Measurements from ENCODE around the gene FAF1. TPM values are rescaled to one million over a fixed set of nuclear protein-coding genes. Genes with fewer than 3 reads are reported as not detected.

Gene FAF1
- total and polyA plus RNA-seq, 2 of the 8 experiments (the other 6 are each of a cell fraction or from before 2014, with no cell fraction given): 10.8 to 65.9 TPM

DNA sequence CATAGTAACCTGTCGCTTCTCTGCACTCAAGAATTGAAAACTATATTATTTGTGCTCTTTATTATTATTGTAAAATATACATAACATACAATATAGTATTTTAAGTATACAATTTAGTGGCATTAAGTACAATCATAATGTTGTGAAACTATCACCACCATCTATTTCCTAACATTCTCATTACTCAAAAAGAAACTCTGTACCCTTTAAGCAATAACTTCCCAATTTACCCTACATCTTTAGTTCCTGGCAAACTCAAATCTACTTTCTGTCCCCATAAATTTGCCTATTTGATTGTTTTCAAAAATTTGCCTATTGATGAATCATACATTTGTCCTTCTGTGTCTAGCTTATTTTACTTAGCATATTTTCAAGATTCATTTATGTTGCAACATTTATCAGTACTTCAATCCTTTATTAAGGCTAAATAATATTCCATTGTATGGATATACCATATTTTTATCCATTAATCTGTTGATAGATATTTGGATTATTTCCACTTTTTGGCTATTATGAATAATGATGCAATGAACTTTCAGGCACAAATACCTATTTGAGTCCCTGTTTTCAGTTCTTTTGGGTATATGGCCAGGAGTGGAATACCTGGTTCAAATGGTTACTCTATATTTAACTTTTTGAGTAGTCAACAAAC lies 437.2 kb downstream of the FAF1 start:
- no peak overlapping the region for H3K56ac ChIP-seq (replicated peaks; ENCODE audit: insufficient read length, low read depth, low read length)
- H2BK20ac ChIP-seq (ENCODE audit: low read length): no peak overlapping the region
- no peak overlapping the region for H4K91ac ChIP-seq (replicated peaks; ENCODE audit: insufficient read length, low read length)
- ChIA-PET CTCF (ENCODE audit: partially characterized antibody) (no interaction called here), POLR2A (ENCODE audit: partially characterized antibody) (no interaction called here)
- H3K18ac ChIP-seq (ENCODE audit: extremely low read depth, low read length): no peak overlapping the region
- no peak overlapping the region for H3K4me2 ChIP-seq (ENCODE audit: insufficient read depth in 1 of 2, low read depth in 2 of 2, low read length in 2 of 2)
- no peak overlapping the region for H3K4me3 ChIP-seq (ENCODE audit: extremely low read depth in 1 of 4, insufficient read depth in 2 of 4, low read depth in 3 of 4, low read length in 4 of 4)
- H3K27ac ChIP-seq (ENCODE audit: low read depth, low read length): no peak overlapping the region
- no peak overlapping the region for H2AK5ac ChIP-seq (ENCODE audit: low read depth, low read length)
- no peak overlapping the region for H3K14ac ChIP-seq (ENCODE audit: insufficient read length)
- no peaks in the 10 kb centered on the region for H3K79me1 ChIP-seq (ENCODE audit: low read depth, low read length)
- H2BK5ac ChIP-seq (ENCODE audit: low read depth, low read length): no peak overlapping the region
- peaks cover 0 to 3% of the 10 kb centered on the region in 2 experiments; a peak in 1 of 4 replicates for H3K9me3 ChIP-seq (ENCODE audit: insufficient read depth in 2 of 2, low read depth in 1 of 2, low read length in 1 of 2)
- no peak overlapping the region for H4K5ac ChIP-seq (ENCODE audit: insufficient read length, low read depth, low read length)
- no peak overlapping the region for H4K8ac ChIP-seq (ENCODE audit: extremely low read depth, insufficient read depth, low read length)
- H3K27me3 ChIP-seq (replicated peaks in 1 of 4; ENCODE audit: control insufficient read depth in 3 of 4, extremely low read depth in 1 of 4, insufficient read depth in 3 of 4, low read length in 3 of 4): no peaks in the 10 kb centered on the region
- no peaks in the 10 kb centered on the region for H3K36me3 ChIP-seq (ENCODE audit: control insufficient read depth in 2 of 4, insufficient read depth in 4 of 4, low read length in 3 of 4)
- no peak overlapping the region for H2AFZ ChIP-seq (ENCODE audit: low read length)
- H3K79me2 ChIP-seq (ENCODE audit: control insufficient read depth in 1 of 2, insufficient read depth in 2 of 2, low read length in 2 of 2): no peaks in the 10 kb centered on the region
- no peak overlapping the region for H3K23ac ChIP-seq (ENCODE audit: insufficient read length)
- H3K23me2 ChIP-seq (ENCODE audit: low read depth, low read length): no peaks in the 10 kb centered on the region
- H2BK120ac ChIP-seq (replicated peaks; ENCODE audit: low read depth, low read length): no peak overlapping the region
- no peaks in the 10 kb centered on the region for H4K20me1 ChIP-seq (replicated peaks in 1 of 2; ENCODE audit: control insufficient read depth in 1 of 2, insufficient read depth in 2 of 2, low read length in 2 of 2)
- no peak overlapping the region for H3K4ac ChIP-seq (replicated peaks; ENCODE audit: insufficient read length, low read depth, low read length)
- FAIRE-seq (no peak), DNase-seq (ENCODE audit: low read depth in 1 of 2, low spot score in 2 of 2) (no peak)
- no peak overlapping the region for H3K9ac ChIP-seq (replicated peaks in 1 of 4; ENCODE audit: extremely low read depth in 1 of 4, low read depth in 3 of 4, low read length in 3 of 4)
- H3K4me1 ChIP-seq (replicated peaks in 1 of 4; ENCODE audit: control insufficient read depth in 3 of 4, insufficient read depth in 4 of 4, low read length in 3 of 4): no peaks in the 10 kb centered on the region
- 96% methylated on average over 1 of the region's 1 CpG; no CpG with 5 or more reads in 1 of the 2 experiments for WGBS, 2 experiments (ENCODE audit: extremely low coverage in 1 of 2, insufficient coverage in 1 of 2, insufficient read length in 1 of 2, insufficient replicate concordance in 2 of 2, low coverage in 1 of 2, low lambda C conversion rate in 2 of 2, missing lambda C conversion rate in 1 of 2)
- H2BK12ac ChIP-seq (ENCODE audit: low read depth, low read length): no peak overlapping the region
- no peak overlapping the region for H2BK15ac ChIP-seq (ENCODE audit: low read length)
- TF ChIP-seq BRCA1 (IDR thresholded peaks at IDR 0.05; ENCODE audit: low read depth, low read length): no peak
- TF ChIP-seq RXRA (IDR thresholded peaks at IDR 0.05; ENCODE audit: insufficient read depth, low read depth, low read length): no peak
- TF ChIP-seq CTBP2 (IDR thresholded peaks at IDR 0.05; ENCODE audit: borderline replicate concordance, insufficient read depth, insufficient read length, low read length): no peak
- TF ChIP-seq SUZ12 (IDR thresholded peaks at IDR 0.05; ENCODE audit: low read length): no peak
- TF ChIP-seq, protein P1, sequence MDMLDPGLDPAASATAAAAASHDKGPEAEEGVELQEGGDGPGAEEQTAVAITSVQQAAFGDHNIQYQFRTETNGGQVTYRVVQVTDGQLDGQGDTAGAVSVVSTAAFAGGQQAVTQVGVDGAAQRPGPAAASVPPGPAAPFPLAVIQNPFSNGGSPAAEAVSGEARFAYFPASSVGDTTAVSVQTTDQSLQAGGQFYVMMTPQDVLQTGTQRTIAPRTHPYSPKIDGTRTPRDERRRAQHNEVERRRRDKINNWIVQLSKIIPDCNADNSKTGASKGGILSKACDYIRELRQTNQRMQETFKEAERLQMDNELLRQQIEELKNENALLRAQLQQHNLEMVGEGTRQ (IDR thresholded peaks at IDR 0.05; ENCODE audit: low read length): no peak
- no peak for TF ChIP-seq MAX (IDR thresholded peaks at IDR 0.05)
- TF ChIP-seq RAD21 (IDR thresholded peaks at IDR 0.05 in 1 of 2, conservative IDR thresholded peaks at IDR 0.05 in 1 of 2; ENCODE audit: low read depth in 2 of 2, low read length in 2 of 2): no peak
- no peak for TF ChIP-seq CHD2 (IDR thresholded peaks at IDR 0.05; ENCODE audit: low read length)
- no peak for TF ChIP-seq EZH2 (IDR thresholded peaks at IDR 0.05; ENCODE audit: low read depth, low read length, severe bottlenecking)
- TF ChIP-seq SRF (IDR thresholded peaks at IDR 0.05; ENCODE audit: low read depth, low read length): no peak
- TF ChIP-seq BCL11A (IDR thresholded peaks at IDR 0.05; ENCODE audit: low read depth in 2 of 2, low read length in 2 of 2): no peak
- no peak for TF ChIP-seq MAFK (IDR thresholded peaks at IDR 0.05; ENCODE audit: low read depth, low read length)

Measured in H1 (cell line).